ENCODE data around the gene TAF6. TPM values are rescaled to one million over a fixed set of nuclear protein-coding genes. Genes with fewer than 3 reads are reported as not detected.

Gene TAF6
- total and polyA plus RNA-seq, 9 of the 15 experiments (the other 6 are each of a cell fraction or from before 2014, with no cell fraction given): 0.78 to 78.7 (median 21.3) TPM

- TF ChIP-seq, protein P1, sequence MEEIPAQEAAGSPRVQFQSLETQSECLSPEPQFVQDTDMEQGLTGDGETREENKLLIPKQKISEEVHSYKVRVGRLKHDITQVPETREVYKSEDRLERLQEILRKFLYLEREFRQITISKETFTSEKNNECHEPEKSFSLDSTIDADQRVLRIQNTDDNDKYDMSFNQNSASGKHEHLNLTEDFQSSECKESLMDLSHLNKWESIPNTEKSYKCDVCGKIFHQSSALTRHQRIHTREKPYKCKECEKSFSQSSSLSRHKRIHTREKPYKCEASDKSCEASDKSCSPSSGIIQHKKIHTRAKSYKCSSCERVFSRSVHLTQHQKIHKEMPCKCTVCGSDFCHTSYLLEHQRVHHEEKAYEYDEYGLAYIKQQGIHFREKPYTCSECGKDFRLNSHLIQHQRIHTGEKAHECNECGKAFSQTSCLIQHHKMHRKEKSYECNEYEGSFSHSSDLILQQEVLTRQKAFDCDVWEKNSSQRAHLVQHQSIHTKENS (CRISPR knock-in tag; IDR thresholded peaks at IDR 0.05): no peak
- peak; percentile 71 for TF ChIP-seq BCOR (IDR thresholded peaks at IDR 0.05)
- peak; percentile 77 for TF ChIP-seq L3MBTL2 (IDR thresholded peaks at IDR 0.05)
- TF ChIP-seq ATF7 (IDR thresholded peaks at IDR 0.05): 0 out of 2 replicates have a peak, but pooled peaks have one; percentile 17
- TF ChIP-seq PRDM10 (IDR thresholded peaks at IDR 0.05; ENCODE audit: partially characterized antibody): peak; percentile 40
- TF ChIP-seq RCOR1 (IDR thresholded peaks at IDR 0.05; ENCODE audit: borderline replicate concordance in 1 of 2, low read depth in 2 of 2, low read length in 2 of 2): peak in 1 of 2 experiments; percentile 33; a peak in 1 of 4 replicates
- TF ChIP-seq, protein P2, sequence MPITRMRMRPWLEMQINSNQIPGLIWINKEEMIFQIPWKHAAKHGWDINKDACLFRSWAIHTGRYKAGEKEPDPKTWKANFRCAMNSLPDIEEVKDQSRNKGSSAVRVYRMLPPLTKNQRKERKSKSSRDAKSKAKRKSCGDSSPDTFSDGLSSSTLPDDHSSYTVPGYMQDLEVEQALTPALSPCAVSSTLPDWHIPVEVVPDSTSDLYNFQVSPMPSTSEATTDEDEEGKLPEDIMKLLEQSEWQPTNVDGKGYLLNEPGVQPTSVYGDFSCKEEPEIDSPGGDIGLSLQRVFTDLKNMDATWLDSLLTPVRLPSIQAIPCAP (CRISPR knock-in tag; IDR thresholded peaks at IDR 0.05; ENCODE audit: borderline replicate concordance): no peak
- TF ChIP-seq HMG20B (CRISPR knock-in tag; IDR thresholded peaks at IDR 0.05): no peak
- TF ChIP-seq, protein P3, sequence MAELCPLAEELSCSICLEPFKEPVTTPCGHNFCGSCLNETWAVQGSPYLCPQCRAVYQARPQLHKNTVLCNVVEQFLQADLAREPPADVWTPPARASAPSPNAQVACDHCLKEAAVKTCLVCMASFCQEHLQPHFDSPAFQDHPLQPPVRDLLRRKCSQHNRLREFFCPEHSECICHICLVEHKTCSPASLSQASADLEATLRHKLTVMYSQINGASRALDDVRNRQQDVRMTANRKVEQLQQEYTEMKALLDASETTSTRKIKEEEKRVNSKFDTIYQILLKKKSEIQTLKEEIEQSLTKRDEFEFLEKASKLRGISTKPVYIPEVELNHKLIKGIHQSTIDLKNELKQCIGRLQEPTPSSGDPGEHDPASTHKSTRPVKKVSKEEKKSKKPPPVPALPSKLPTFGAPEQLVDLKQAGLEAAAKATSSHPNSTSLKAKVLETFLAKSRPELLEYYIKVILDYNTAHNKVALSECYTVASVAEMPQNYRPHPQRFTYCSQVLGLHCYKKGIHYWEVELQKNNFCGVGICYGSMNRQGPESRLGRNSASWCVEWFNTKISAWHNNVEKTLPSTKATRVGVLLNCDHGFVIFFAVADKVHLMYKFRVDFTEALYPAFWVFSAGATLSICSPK (IDR thresholded peaks at IDR 0.05; ENCODE audit: borderline replicate concordance): peak; percentile 93; the same call in 1 of the 2 replicates
- peak; percentile 14 for TF ChIP-seq RBM25 (IDR thresholded peaks at IDR 0.05; ENCODE audit: low read depth, low read length, severe bottlenecking)
- TF ChIP-seq SMARCB1 (IDR thresholded peaks at IDR 0.05; ENCODE audit: insufficient read length, low read depth): no peak
- TF ChIP-seq ZKSCAN1 (IDR thresholded peaks at IDR 0.05; ENCODE audit: low read depth, low read length): 0 out of 2 replicates have a peak, but pooled peaks have one; percentile 3
- TF ChIP-seq, protein P4, sequence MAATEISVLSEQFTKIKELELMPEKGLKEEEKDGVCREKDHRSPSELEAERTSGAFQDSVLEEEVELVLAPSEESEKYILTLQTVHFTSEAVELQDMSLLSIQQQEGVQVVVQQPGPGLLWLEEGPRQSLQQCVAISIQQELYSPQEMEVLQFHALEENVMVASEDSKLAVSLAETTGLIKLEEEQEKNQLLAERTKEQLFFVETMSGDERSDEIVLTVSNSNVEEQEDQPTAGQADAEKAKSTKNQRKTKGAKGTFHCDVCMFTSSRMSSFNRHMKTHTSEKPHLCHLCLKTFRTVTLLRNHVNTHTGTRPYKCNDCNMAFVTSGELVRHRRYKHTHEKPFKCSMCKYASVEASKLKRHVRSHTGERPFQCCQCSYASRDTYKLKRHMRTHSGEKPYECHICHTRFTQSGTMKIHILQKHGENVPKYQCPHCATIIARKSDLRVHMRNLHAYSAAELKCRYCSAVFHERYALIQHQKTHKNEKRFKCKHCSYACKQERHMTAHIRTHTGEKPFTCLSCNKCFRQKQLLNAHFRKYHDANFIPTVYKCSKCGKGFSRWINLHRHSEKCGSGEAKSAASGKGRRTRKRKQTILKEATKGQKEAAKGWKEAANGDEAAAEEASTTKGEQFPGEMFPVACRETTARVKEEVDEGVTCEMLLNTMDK (IDR thresholded peaks at IDR 0.05; ENCODE audit: borderline replicate concordance, insufficient read depth, low read depth, low read length, poor library complexity, severe bottlenecking): peak; percentile 82
- TF ChIP-seq MIER1 (IDR thresholded peaks at IDR 0.05; ENCODE audit: low read depth): peak; percentile 64; the same call in 1 of the 2 replicates
- TF ChIP-seq TFAP4 (CRISPR knock-in tag; IDR thresholded peaks at IDR 0.05; ENCODE audit: borderline replicate concordance): peak; percentile 90
These were observed 11.7 kb upstream of the TAF6 start (continued) for GRCh38 chr7:100130608-100131453.

Measured in K562 (cell line).